ENCODE data around the gene COA6. TPM values are rescaled to one million over a fixed set of nuclear protein-coding genes. Genes with fewer than 3 reads are reported as not detected.

The COA6 gene
- total RNA-seq, 1 donor from 2014 or later, result 16.5 TPM

DNA sequence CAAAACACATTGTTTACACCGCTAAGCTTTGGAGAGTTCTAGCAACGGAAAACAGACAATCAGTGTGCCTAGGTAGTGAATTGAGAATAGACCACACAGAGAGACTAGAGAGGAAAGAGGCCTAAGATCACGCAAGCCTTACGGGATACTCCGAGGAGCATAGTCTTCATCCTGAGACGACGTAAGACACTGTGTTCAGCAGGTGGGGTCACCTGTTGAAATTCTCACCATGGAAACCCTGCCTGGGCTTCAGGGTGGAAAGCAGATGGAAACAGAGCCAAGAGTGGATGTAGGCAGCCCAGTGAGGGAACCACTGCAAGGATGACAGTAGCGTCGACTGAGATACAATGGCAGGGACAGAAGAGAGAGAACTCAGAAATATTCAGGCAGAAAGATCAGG, 40.2 kb downstream of the COA6 start:
- DNase-seq, result no peak

DNA sequence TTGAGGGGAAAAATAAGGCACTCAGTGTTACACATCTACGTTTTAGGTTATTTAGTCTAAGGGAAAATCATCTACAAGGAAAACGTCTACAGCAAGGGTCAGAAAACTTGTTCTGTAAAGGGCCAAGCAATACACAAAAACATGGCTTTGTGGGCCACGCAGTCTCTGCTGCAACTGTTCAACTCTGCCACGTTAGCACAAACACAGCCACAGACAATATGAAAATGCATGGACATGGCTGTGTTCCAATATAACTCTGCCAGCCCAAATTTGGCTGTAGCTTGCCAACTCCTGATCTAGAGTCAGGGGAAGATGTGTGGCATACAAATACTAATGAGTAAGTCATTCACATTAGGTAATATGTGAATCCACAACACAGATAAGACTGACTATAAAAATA, 40.7 kb downstream of the COA6 start:
- DNase-seq, result no peak

DNA sequence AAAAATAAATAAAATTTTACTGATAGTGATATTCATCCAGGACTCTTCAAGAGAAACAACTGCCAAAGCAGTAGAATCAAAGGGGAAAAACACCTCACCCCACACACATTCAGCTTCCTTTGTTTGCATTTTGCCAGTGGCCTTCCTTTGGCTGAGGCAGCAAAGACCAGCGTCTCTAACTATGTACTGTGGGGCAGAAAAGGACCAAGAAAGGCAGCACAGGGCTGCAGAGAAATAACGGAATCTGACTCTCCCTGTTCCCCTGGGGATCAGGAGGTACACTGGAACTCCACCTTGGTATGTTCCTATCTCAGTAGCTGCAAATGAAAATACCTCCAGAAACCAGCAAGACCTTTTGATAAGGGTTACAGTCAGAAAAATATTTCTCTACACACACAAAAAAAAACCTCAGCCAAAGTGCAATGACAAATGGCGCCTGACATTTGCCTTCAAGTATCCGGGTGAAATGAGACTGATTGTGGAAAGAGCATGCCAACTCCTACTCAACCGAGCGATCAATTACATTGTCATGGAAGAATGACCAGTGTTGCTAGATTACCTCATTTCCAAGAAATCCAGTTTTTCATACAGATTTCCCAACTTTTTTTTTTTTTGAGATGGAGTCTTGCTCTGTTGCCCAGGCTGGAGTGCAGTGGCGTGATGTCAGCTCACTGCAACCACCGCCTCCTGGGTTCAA, 54.8 kb downstream of the COA6 start:
- DNase-seq, result no peak

DNA sequence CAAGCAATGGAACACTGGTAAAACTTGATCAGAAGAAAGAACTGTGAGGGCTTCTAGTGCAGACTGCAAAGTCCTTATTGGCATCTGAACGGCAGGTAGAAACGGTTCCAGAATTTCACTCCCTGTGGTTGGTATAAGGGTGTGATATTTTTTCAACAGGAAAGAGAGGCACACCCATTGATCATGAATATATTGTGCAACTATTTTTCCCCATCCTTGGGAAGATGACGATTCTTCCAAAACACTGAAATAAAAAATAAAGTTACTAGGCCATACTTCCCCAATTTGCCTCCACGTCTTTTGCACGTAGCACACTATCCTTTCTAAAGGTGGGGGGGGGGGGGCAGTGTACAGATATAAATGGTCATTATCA, 56.2 kb downstream of the COA6 start:
- no peak for DNase-seq

DNA sequence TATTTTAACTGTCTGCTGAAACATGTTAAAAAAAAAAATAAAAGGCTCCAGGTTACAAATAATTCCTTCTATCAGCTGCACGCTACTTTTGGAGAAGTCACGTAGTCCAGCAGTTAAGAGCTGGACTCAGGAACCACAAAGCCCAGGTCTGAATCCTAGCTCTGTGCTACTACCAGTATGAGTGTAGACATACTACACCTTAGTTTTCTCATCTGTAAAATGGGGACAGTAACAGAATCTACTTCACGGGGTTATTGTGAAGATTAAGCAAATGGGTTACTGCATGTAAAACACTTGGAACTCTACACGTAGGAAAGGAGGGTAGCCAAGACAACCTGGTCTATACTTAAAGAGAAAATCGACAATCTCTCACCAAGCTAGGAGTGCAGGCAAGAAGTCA, 57.4 kb downstream of the COA6 start:
- DNase-seq, result no peak

GRCh38 chr1:234431255-234431654, 58.0 kb downstream of the COA6 start:
- DNase-seq, result no peak

GRCh38 chr1:234433563-234434285, 60.5 kb downstream of the COA6 start:
- no peak for DNase-seq

Other genes starting within 250 kb of the COA6 start
- gene TARBP1, start 105.7 kb downstream of the COA6 start, total RNA-seq, result 37.1 TPM
- gene IRF2BP2, start 236.7 kb downstream of the COA6 start, total RNA-seq, result 96.2 TPM